SK-N-SH treated with all-trans-retinoic acid at 6 μM for 48 hours (cell line): ENCODE results near the gene TMPRSS11E.

Experiments
- ATAC-seq: fragments of 200-7000 bp; cut with Tn5 transposase; 3 replicates; pipeline ENCODE4 v1.9.1; 2020; ENCODE audit warnings: mild to moderate bottlenecking, moderate library complexity
- ARNTL ChIP-seq: fragments of 450-650 bp; formaldehyde crosslinking; IDR thresholded peaks from 2 replicates; pipeline ENCODE4 v1.5.0; 2020; ENCODE audit warnings: low read depth, mild to moderate bottlenecking, moderate library complexity, borderline replicate concordance
- BACH2 ChIP-seq: fragments of 250-450 bp; sonication (Bioruptor Pico); IDR thresholded peaks from 2 replicates; pipeline ENCODE4 v1.9.0; 2021; ENCODE audit warnings: mild to moderate bottlenecking, borderline replicate concordance
- CSDC2 ChIP-seq: fragments of 250-450 bp; sonication (Bioruptor Pico); IDR thresholded peaks from 2 replicates; pipeline ENCODE4 v1.5.0; 2020; ENCODE audit warnings: mild to moderate bottlenecking, moderate library complexity
- ESRRG ChIP-seq: fragments of 250-450 bp; sonication (Bioruptor Pico); IDR thresholded peaks from 2 replicates; pipeline ENCODE4 v1.6.1; 2021; ENCODE audit warnings: mild to moderate bottlenecking
- GLIS3 ChIP-seq: fragments of 250-450 bp; sonication (Bioruptor Pico); IDR thresholded peaks from 2 replicates; pipeline ENCODE4 v1.5.0; 2020; ENCODE audit warnings: mild to moderate bottlenecking, moderate library complexity
- ISL1 ChIP-seq: fragments of 250-450 bp; sonication (Bioruptor Pico); IDR thresholded peaks from 2 replicates; pipeline ENCODE4 v2.1.2; 2022; ENCODE audit warnings: mild to moderate bottlenecking, moderate library complexity
- OSR1 ChIP-seq: fragments of 250-450 bp; sonication (Bioruptor Pico); IDR thresholded peaks from 2 replicates; pipeline ENCODE4 v1.8.0; 2022; ENCODE audit warnings: moderate library complexity, mild to moderate bottlenecking, inconsistent platforms
- PPARA ChIP-seq: fragments of 250-450 bp; sonication (Bioruptor Pico); IDR thresholded peaks from 2 replicates; pipeline ENCODE4 v1.5.0; 2020; ENCODE audit warnings: mild to moderate bottlenecking, borderline replicate concordance
- RARB ChIP-seq: fragments of 250-450 bp; sonication (Bioruptor Pico); IDR thresholded peaks from 2 replicates; pipeline ENCODE4 v1.8.0; 2021; ENCODE audit warnings: mild to moderate bottlenecking, moderate library complexity
- SNAI2 ChIP-seq: fragments of 250-450 bp; sonication (Bioruptor Pico); IDR thresholded peaks from 2 replicates; pipeline ENCODE4 v1.5.0; 2020; ENCODE audit warnings: mild to moderate bottlenecking, moderate library complexity
- TCF4 ChIP-seq: fragments of 250-450 bp; sonication (Bioruptor Pico); IDR thresholded peaks from 2 replicates; pipeline ENCODE4 v1.8.0; 2021; ENCODE audit warnings: mild to moderate bottlenecking, moderate library complexity, borderline replicate concordance
- TOX ChIP-seq: fragments of 250-450 bp; sonication (Bioruptor Pico); IDR thresholded peaks from 2 replicates; pipeline ENCODE4 v1.8.0; 2021; ENCODE audit warnings: mild to moderate bottlenecking, moderate library complexity, borderline replicate concordance
- ZC3H10 ChIP-seq: fragments of 250-450 bp; sonication (Bioruptor Pico); IDR thresholded peaks from 2 replicates; pipeline ENCODE4 v1.5.1; 2021; ENCODE audit warnings: mild to moderate bottlenecking, moderate library complexity
- ZFP3 ChIP-seq: fragments of 250-450 bp; sonication (Bioruptor Pico); IDR thresholded peaks from 2 replicates; pipeline ENCODE4 v1.5.0; 2020; ENCODE audit warnings: mild to moderate bottlenecking, moderate library complexity
- ZFP30 ChIP-seq: fragments of 450-650 bp; formaldehyde crosslinking; IDR thresholded peaks from 2 replicates; pipeline ENCODE4 v1.5.0; 2022; ENCODE audit warnings: mild to moderate bottlenecking, moderate library complexity
- ZNF565 ChIP-seq: fragments of 450-650 bp; formaldehyde crosslinking; conservative IDR thresholded peaks from 2 replicates; pipeline ENCODE4 v1.5.0; 2020; ENCODE audit warnings: low read depth, mild to moderate bottlenecking, moderate library complexity
- ZNF70 ChIP-seq: fragments of 450-650 bp; formaldehyde crosslinking; IDR thresholded peaks from 2 replicates; pipeline ENCODE4 v1.5.0; 2020; ENCODE audit warnings: mild to moderate bottlenecking, moderate library complexity
- ZNF8 ChIP-seq: fragments of 450-650 bp; formaldehyde crosslinking; IDR thresholded peaks from 2 replicates; pipeline ENCODE4 v1.5.0; 2020; ENCODE audit warnings: mild to moderate bottlenecking, moderate library complexity
- TF ChIP-seq, protein P1 (sequence below): fragments of 250-450 bp; sonication (Bioruptor Pico); IDR thresholded peaks from 2 replicates; pipeline ENCODE4 v1.5.1; 2020; ENCODE audit warnings: low read depth, mild to moderate bottlenecking, moderate library complexity
- TF ChIP-seq, protein P2 (sequence below): fragments of 250-450 bp; sonication (Bioruptor Pico); IDR thresholded peaks from 2 replicates; pipeline ENCODE4 v1.5.0; 2020; ENCODE audit warnings: mild to moderate bottlenecking, moderate library complexity
- TF ChIP-seq, protein P3 (sequence below): fragments of 250-450 bp; sonication (Bioruptor Pico); IDR thresholded peaks from 2 replicates; pipeline ENCODE4 v1.8.0; 2020; ENCODE audit warnings: mild to moderate bottlenecking, moderate library complexity, borderline replicate concordance
- TF ChIP-seq, protein P4 (sequence below): fragments of 250-450 bp; sonication (Bioruptor Pico); IDR thresholded peaks from 2 replicates; pipeline ENCODE4 v1.8.0; 2021; ENCODE audit warnings: low read depth, mild to moderate bottlenecking, moderate library complexity, borderline replicate concordance

The TMPRSS11E gene

DNA sequence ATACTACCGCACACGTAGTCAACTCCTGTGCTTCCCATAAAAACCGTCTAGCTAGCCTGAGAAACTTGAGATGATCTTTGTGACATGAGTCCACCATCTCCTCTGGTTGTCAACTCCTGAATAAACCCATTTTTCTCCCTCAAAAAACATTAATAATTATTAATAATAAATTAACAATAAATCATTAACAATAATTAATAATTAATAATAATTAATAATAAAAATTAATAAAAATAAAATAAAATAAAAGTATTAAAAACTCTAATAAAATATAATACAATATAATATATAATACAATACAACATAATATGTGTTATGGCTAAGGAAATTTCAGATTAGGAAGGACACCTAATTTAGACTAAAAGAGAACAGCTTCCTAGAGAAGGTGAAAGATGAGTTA lies 20.7 kb upstream of the TMPRSS11E start:
- no peak for TF ChIP-seq CSDC2
- no peak for TF ChIP-seq ZNF8 (CRISPR knock-in tag)
- ATAC-seq, result no peak

DNA sequence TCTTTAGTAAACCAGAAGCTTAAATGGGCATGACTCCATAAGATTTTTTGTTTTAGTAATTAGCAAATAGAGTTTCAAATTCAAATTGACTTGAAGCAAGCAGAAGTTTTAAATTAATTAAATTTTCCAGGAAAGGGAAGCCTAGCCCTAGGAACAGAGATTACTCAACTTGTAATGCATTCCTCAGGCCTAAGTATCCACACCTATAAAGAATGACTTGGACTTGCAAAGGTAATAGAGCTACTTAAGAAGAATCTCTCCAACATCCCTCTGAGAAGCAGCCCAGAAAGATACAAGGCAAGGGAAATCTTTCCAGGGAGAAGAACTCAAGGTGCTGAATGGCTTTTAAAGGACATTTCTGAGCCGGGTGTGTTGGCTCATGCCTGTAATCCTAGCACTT lies 16.9 kb upstream of the TMPRSS11E start:
- no peak for ATAC-seq
- TF ChIP-seq ZC3H10 (CRISPR knock-in tag) (no peak), TCF4 (CRISPR knock-in tag) (no peak)

DNA sequence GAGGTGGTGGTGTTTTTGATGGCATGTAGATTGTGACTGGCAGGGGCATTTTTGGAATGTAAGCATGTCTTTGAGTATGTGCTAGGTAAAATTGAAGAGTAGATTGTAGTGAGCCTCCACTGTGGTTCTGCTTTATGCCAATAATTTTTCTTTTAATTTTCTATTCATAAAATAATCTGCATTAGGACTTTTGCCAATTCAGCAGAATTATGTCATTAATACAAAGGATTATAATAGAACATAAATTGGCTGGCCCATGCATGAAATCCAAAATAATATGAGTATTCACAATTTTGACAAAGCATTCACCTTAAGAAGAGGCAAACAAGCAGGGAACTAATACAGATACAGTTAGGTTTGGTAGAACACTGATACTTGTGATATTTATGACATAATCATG lies 14.9 kb upstream of the TMPRSS11E start:
- ATAC-seq, result no peak
- TF ChIP-seq, protein P1, sequence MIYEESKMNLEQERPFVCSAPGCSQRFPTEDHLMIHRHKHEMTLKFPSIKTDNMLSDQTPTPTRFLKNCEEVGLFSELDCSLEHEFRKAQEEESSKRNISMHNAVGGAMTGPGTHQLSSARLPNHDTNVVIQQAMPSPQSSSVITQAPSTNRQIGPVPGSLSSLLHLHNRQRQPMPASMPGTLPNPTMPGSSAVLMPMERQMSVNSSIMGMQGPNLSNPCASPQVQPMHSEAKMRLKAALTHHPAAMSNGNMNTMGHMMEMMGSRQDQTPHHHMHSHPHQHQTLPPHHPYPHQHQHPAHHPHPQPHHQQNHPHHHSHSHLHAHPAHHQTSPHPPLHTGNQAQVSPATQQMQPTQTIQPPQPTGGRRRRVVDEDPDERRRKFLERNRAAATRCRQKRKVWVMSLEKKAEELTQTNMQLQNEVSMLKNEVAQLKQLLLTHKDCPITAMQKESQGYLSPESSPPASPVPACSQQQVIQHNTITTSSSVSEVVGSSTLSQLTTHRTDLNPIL (CRISPR knock-in tag), result no peak
- TF ChIP-seq BACH2, result no peak
- TF ChIP-seq ZC3H10 (CRISPR knock-in tag), result no peak
- no peak for TF ChIP-seq TOX (CRISPR knock-in tag)
- TF ChIP-seq, protein P2, sequence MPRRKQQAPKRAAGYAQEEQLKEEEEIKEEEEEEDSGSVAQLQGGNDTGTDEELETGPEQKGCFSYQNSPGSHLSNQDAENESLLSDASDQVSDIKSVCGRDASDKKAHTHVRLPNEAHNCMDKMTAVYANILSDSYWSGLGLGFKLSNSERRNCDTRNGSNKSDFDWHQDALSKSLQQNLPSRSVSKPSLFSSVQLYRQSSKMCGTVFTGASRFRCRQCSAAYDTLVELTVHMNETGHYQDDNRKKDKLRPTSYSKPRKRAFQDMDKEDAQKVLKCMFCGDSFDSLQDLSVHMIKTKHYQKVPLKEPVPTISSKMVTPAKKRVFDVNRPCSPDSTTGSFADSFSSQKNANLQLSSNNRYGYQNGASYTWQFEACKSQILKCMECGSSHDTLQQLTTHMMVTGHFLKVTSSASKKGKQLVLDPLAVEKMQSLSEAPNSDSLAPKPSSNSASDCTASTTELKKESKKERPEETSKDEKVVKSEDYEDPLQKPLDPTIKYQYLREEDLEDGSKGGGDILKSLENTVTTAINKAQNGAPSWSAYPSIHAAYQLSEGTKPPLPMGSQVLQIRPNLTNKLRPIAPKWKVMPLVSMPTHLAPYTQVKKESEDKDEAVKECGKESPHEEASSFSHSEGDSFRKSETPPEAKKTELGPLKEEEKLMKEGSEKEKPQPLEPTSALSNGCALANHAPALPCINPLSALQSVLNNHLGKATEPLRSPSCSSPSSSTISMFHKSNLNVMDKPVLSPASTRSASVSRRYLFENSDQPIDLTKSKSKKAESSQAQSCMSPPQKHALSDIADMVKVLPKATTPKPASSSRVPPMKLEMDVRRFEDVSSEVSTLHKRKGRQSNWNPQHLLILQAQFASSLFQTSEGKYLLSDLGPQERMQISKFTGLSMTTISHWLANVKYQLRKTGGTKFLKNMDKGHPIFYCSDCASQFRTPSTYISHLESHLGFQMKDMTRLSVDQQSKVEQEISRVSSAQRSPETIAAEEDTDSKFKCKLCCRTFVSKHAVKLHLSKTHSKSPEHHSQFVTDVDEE (CRISPR knock-in tag), result no peak
- TF ChIP-seq ESRRG (CRISPR knock-in tag), result no peak
- TF ChIP-seq ZNF70 (CRISPR knock-in tag), result no peak
- TF ChIP-seq, protein P3, sequence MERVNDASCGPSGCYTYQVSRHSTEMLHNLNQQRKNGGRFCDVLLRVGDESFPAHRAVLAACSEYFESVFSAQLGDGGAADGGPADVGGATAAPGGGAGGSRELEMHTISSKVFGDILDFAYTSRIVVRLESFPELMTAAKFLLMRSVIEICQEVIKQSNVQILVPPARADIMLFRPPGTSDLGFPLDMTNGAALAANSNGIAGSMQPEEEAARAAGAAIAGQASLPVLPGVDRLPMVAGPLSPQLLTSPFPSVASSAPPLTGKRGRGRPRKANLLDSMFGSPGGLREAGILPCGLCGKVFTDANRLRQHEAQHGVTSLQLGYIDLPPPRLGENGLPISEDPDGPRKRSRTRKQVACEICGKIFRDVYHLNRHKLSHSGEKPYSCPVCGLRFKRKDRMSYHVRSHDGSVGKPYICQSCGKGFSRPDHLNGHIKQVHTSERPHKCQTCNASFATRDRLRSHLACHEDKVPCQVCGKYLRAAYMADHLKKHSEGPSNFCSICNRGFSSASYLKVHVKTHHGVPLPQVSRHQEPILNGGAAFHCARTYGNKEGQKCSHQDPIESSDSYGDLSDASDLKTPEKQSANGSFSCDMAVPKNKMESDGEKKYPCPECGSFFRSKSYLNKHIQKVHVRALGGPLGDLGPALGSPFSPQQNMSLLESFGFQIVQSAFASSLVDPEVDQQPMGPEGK (CRISPR knock-in tag), result no peak
- no peak for TF ChIP-seq OSR1 (CRISPR knock-in tag)
- no peak for TF ChIP-seq ISL1 (CRISPR knock-in tag)
- TF ChIP-seq SNAI2 (CRISPR knock-in tag), result no peak

DNA sequence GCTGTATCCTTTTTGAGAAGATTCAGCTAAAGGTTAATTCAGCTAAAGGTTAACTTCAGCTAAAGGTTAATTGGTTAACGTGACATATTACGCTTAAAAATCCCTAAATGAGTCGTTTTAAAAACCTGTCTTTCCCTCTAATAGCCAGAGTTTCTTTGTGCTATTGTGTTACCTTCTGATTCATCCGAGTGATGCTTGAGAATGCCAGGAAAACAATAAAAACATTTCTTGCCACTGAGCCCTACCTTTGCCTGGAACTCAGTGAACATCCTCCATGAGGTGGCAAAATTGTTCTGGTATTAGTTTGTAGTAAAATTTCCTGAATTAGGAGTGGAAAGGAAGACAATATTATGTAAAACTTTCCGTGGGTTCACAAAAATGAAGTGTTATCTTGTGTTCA lies 13.7 kb upstream of the TMPRSS11E start:
- ATAC-seq, result no peak
- TF ChIP-seq, protein P4, sequence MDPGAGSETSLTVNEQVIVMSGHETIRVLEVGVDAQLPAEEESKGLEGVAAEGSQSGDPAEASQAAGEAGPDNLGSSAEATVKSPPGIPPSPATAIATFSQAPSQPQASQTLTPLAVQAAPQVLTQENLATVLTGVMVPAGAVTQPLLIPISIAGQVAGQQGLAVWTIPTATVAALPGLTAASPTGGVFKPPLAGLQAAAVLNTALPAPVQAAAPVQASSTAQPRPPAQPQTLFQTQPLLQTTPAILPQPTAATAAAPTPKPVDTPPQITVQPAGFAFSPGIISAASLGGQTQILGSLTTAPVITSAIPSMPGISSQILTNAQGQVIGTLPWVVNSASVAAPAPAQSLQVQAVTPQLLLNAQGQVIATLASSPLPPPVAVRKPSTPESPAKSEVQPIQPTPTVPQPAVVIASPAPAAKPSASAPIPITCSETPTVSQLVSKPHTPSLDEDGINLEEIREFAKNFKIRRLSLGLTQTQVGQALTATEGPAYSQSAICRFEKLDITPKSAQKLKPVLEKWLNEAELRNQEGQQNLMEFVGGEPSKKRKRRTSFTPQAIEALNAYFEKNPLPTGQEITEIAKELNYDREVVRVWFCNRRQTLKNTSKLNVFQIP, result no peak
- no peak for TF ChIP-seq PPARA (CRISPR knock-in tag)
- no peak for TF ChIP-seq SNAI2 (CRISPR knock-in tag)
- TF ChIP-seq OSR1 (CRISPR knock-in tag), result no peak
- TF ChIP-seq TOX (CRISPR knock-in tag), result no peak
- no peak for TF ChIP-seq BACH2
- TF ChIP-seq CSDC2, result no peak
- TF ChIP-seq, protein P1 (CRISPR knock-in tag), result no peak
- no peak for TF ChIP-seq TCF4 (CRISPR knock-in tag)
- TF ChIP-seq, all 23 proteins: peak for 0

DNA sequence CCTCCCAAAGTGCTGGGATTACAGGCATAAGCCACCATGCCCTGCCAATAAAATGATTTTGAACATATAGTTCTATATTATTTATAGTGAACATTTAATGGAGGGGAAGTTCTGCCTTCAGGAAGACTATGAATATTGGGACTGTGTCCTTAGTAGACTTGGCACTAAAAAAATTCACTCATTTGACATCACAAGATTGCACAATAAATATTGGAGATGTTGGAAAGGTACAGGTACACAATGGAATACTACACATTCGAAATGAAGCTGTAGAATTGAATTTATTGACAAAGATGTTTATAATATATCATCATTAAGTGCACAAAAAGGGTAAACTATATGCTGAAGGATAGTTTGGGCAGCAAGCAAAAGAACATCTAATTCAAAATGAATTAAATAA lies 13.0 kb upstream of the TMPRSS11E start:
- no peak for ATAC-seq
- TF ChIP-seq ZFP3 (CRISPR knock-in tag), result no peak
- TF ChIP-seq CSDC2, result no peak
- TF ChIP-seq RARB, result no peak
- no peak for TF ChIP-seq ZNF565 (CRISPR knock-in tag)
- no peak for TF ChIP-seq ZNF70 (CRISPR knock-in tag)
- no peak for TF ChIP-seq OSR1 (CRISPR knock-in tag)
- TF ChIP-seq ISL1 (CRISPR knock-in tag), result no peak
- no peak for TF ChIP-seq PPARA (CRISPR knock-in tag)
- TF ChIP-seq ZC3H10 (CRISPR knock-in tag), result no peak
- TF ChIP-seq SNAI2 (CRISPR knock-in tag), result no peak
- no peak for TF ChIP-seq ARNTL (CRISPR knock-in tag)
- no peak for TF ChIP-seq ESRRG (CRISPR knock-in tag)
- no peak for TF ChIP-seq ZFP30 (CRISPR knock-in tag)
- TF ChIP-seq ZNF8 (CRISPR knock-in tag), result no peak
- TF ChIP-seq, protein P4, result no peak
- TF ChIP-seq TOX (CRISPR knock-in tag), result no peak
- no peak for TF ChIP-seq GLIS3 (CRISPR knock-in tag)
